ENCODE results near the gene ZBTB34. TPM values are rescaled to one million over a fixed set of nuclear protein-coding genes. Genes with fewer than 3 reads are reported as not detected.

ZBTB34 gene
- polyA plus RNA-seq, 3 donors = 3.2 to 15.3 (median 3.6) TPM

DNA sequence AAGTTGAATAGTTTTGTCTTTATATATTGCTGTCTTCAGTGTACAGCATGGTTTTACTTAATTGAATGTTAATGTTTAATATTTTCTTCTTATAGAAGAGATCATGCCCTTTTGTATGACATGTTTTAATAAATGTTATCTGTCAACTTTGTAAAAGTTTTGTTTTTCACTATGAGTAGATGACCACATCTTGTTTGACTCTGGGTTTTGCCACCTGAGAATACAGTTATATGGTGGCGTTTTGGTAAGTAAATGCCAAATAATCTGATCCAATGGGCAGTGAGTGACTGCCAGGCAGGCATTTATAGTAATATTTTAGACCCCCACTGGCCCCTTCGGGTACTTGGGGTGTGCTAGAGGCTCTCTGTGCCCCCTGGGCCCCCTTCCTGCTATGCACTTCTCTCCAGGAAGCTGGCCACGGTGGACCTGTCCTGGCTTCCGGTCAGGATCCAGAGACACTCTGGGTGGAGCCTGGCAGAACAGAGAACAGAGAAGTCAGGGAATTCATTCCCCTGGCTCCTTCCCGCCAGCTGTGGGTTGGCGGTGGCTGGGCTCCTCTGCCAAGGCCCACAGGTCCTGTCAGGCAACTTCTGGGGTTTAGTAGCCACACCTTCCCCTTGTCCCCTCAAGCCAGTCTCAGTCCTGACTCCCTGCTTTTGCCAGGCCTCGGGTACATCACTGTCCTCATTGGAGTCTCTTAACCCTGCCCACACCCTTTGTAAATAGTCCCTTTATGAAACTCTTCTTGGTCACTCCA lies 22.2 kb upstream of the ZBTB34 start:
- no peak for DNase-seq
- peaks cover 7% of the 10 kb centered on the region for H3K4me1 Mint-ChIP-seq
- peaks cover 46 to 57% of the 10 kb centered on the region in 2 donors for H3K36me3 Mint-ChIP-seq
- intact Hi-C loops (cut with micrococcal nuclease) = no loop called here
- H3K4me2 ChIP-seq (replicated peaks; ENCODE audit: extremely low read depth, low read length, poor library complexity, severe bottlenecking) = no peak overlapping the region
- H3K9ac ChIP-seq (ENCODE audit: insufficient read depth, low read length, poor library complexity, severe bottlenecking) = no peak overlapping the region
- H4K20me1 ChIP-seq (ENCODE audit: insufficient read depth, low read length) = peaks cover 46% of the 10 kb centered on the region
- 67% methylated on average over 7 of the region's 7 CpGs for WGBS (ENCODE audit: insufficient coverage)
- H3K79me2 ChIP-seq (ENCODE audit: insufficient read depth, low read length) = peaks cover 21% of the 10 kb centered on the region
- H3K27ac Mint-ChIP-seq = peak overlapping the region in 2 of 7 donors; percentile 42 to 60
- peaks cover 0 to 2% (median 0%) of the 10 kb centered on the region in 3 donors for H3K27me3 Mint-ChIP-seq (ENCODE audit: low read depth in 3 of 3)
- H3K4me1 ChIP-seq (ENCODE audit: control insufficient read depth in 1 of 2, insufficient read depth in 2 of 2, low read length in 2 of 2) = peaks cover 0 to under 1% of the 10 kb centered on the region in 2 donors
- H3K4me3 Mint-ChIP-seq = no peak overlapping the region
- H3K4me3 ChIP-seq (replicated peaks in 1 of 3; ENCODE audit: low read depth in 2 of 3, low read length in 3 of 3) = no peak overlapping the region
- no peaks in the 10 kb centered on the region for H3K9me3 ChIP-seq (replicated peaks in 1 of 2; ENCODE audit: control insufficient read depth in 1 of 2, insufficient read depth in 1 of 2, low read length in 2 of 2)
- TF ChIP-seq, protein P1, sequence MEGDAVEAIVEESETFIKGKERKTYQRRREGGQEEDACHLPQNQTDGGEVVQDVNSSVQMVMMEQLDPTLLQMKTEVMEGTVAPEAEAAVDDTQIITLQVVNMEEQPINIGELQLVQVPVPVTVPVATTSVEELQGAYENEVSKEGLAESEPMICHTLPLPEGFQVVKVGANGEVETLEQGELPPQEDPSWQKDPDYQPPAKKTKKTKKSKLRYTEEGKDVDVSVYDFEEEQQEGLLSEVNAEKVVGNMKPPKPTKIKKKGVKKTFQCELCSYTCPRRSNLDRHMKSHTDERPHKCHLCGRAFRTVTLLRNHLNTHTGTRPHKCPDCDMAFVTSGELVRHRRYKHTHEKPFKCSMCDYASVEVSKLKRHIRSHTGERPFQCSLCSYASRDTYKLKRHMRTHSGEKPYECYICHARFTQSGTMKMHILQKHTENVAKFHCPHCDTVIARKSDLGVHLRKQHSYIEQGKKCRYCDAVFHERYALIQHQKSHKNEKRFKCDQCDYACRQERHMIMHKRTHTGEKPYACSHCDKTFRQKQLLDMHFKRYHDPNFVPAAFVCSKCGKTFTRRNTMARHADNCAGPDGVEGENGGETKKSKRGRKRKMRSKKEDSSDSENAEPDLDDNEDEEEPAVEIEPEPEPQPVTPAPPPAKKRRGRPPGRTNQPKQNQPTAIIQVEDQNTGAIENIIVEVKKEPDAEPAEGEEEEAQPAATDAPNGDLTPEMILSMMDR (IDR thresholded peaks at IDR 0.05) = no peak
- H3K36me3 ChIP-seq (replicated peaks in 1 of 2; ENCODE audit: control insufficient read depth in 1 of 2, insufficient read depth in 2 of 2, low read length in 2 of 2) = peaks cover 33 to 64% of the 10 kb centered on the region in 2 donors
- no peak overlapping the region for H2AFZ ChIP-seq (ENCODE audit: insufficient read depth, low read depth, low read length, poor library complexity, severe bottlenecking)
- H3K9me3 Mint-ChIP-seq = no peaks in the 10 kb centered on the region
- H3K27ac ChIP-seq (ENCODE audit: low read depth in 1 of 2, low read length in 2 of 2) = no peak overlapping the region
- no peaks in the 10 kb centered on the region for H3K27me3 ChIP-seq (ENCODE audit: control insufficient read depth in 2 of 2, insufficient read depth in 2 of 2, low read length in 2 of 2)

DNA sequence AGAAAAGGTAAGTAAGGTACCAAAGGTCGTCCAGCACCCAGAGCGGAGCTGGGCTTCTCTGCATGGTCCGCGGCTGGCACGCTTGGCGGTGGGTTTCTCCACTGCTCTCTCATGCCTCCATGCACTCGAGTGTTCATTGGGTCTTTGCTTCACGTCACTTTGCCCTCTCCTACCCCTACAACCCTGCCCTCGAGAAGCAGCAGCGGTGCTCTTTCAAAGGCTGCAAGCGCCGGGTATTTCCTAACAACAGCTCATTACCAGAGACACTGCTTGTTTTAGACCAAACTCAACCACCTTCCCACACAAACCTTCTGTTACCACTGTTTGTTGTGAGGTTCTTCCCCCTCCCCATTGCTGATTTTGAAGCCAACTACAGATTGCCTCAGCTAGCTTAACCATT lies 21.5 kb upstream of the ZBTB34 start:
- 90% methylated on average over 11 of the region's 12 CpGs for WGBS (ENCODE audit: insufficient coverage)
- no peak for DNase-seq
- Mint-ChIP-seq H3K4me1 (peaks cover 13% of the 10 kb centered on the region), H3K27ac (peak overlapping the region in 2 of 7 donors; percentile 60 to 70), H3K9me3 (no peaks in the 10 kb centered on the region), H3K27me3 (ENCODE audit: low read depth in 3 of 3) (peaks cover 0 to 3% (median 2%) of the 10 kb centered on the region in 3 donors), H3K36me3 (peaks cover 40 to 50% of the 10 kb centered on the region in 2 donors), H3K4me3 (no peak overlapping the region)
- Histone ChIP-seq H2AFZ (ENCODE audit: insufficient read depth, low read depth, low read length, poor library complexity, severe bottlenecking) (no peak overlapping the region), H4K20me1 (ENCODE audit: insufficient read depth, low read length) (peaks cover 46% of the 10 kb centered on the region), H3K79me2 (ENCODE audit: insufficient read depth, low read length) (peaks cover 18% of the 10 kb centered on the region), H3K9me3 (replicated peaks in 1 of 2; ENCODE audit: control insufficient read depth in 1 of 2, insufficient read depth in 1 of 2, low read length in 2 of 2) (no peaks in the 10 kb centered on the region), H3K27ac (ENCODE audit: low read depth in 1 of 2, low read length in 2 of 2) (no peak overlapping the region), H3K4me2 (replicated peaks; ENCODE audit: extremely low read depth, low read length, poor library complexity, severe bottlenecking) (no peak overlapping the region), H3K4me1 (ENCODE audit: control insufficient read depth in 1 of 2, insufficient read depth in 2 of 2, low read length in 2 of 2) (peaks cover 0 to 3% of the 10 kb centered on the region in 2 donors), H3K9ac (ENCODE audit: insufficient read depth, low read length, poor library complexity, severe bottlenecking) (no peak overlapping the region), H3K4me3 (replicated peaks in 1 of 3; ENCODE audit: low read depth in 2 of 3, low read length in 3 of 3) (no peak overlapping the region), H3K36me3 (replicated peaks in 1 of 2; ENCODE audit: control insufficient read depth in 1 of 2, insufficient read depth in 2 of 2, low read length in 2 of 2) (peaks cover 27 to 57% of the 10 kb centered on the region in 2 donors), H3K27me3 (ENCODE audit: control insufficient read depth in 2 of 2, insufficient read depth in 2 of 2, low read length in 2 of 2) (no peaks in the 10 kb centered on the region)
- intact Hi-C loops (cut with micrococcal nuclease) = no loop called here
- TF ChIP-seq, protein P1 (IDR thresholded peaks at IDR 0.05) = no peak
